Spleen (tissue), 11 donors: ENCODE data around the gene IL19. TPM values are rescaled to one million over a fixed set of nuclear protein-coding genes. Genes with fewer than 3 reads are reported as not detected.

Experiments used
- DNase-seq: peaks from one replicate; pipeline ENCODE4 v3.0.0-alpha.2; 2020
- H3K27ac ChIP-seq, 8 donors: fragments of 200-600 bp; sonication (generic) in 7 of 8; 1 replicate in 4 of 8; 2 replicates in 4 of 8; pipeline versions ENCODE4 v1.5.0 to v1.8.0; 2016 to 2021; ENCODE audit warnings: inconsistent platforms in 4 of 8, mild to moderate bottlenecking in 4 of 8, moderate library complexity in 1 of 8
- H3K27me3 ChIP-seq, 7 donors: fragments of 200-600 bp; sonication (generic) in 6 of 7; replicated peaks in 1 of 7; 1 replicate in 4 of 7; 2 replicates in 3 of 7; pipeline versions ENCODE4 v1.5.0 to v1.8.0; 2016 to 2021; ENCODE audit warnings: inconsistent platforms in 3 of 7, mild to moderate bottlenecking in 1 of 7
- H3K36me3 ChIP-seq, 6 donors: fragments of 200-600 bp; sonication (generic) in 5 of 6; 1 replicate in 4 of 6; 2 replicates in 2 of 6; pipeline versions ENCODE4 v1.5.0 to v1.8.0; 2016 to 2021; ENCODE audit warnings: inconsistent platforms in 2 of 6
- H3K4me1 ChIP-seq, 6 donors: fragments of 200-600 bp; sonication (generic) in 5 of 6; 1 replicate in 3 of 6; 2 replicates in 3 of 6; pipeline versions ENCODE4 v1.5.0 to v1.8.0; 2016 to 2021; ENCODE audit warnings: inconsistent platforms in 3 of 6
- H3K4me3 ChIP-seq, 8 donors: fragments of 200-600 bp; sonication (generic) in 7 of 8; 1 replicate in 4 of 8; 2 replicates in 4 of 8; pipeline versions ENCODE4 v1.5.0 to v1.8.0; 2016 to 2021; ENCODE audit warnings: inconsistent platforms in 4 of 8, mild to moderate bottlenecking in 4 of 8, moderate library complexity in 2 of 8
- H3K9me3 ChIP-seq, 8 donors: fragments of 200-600 bp; sonication (generic) in 7 of 8; 1 replicate in 4 of 8; 2 replicates in 4 of 8; pipeline versions ENCODE4 v1.5.0 to v1.8.0; 2016 to 2021; ENCODE audit warnings: inconsistent platforms in 4 of 8
- CTCF ChIP-seq, 11 experiments: fragments of 200-600 bp in 7 of 11; fragments of 450-650 bp in 4 of 11; sonication (generic) in 4 of 11; IDR thresholded peaks in 8 of 11; conservative IDR thresholded peaks in 3 of 11; 1 replicate in 7 of 11; 2 replicates in 4 of 11; pipeline versions ENCODE4 v1.4.0 to v1.8.0; 2016 to 2021; ENCODE audit warnings: antibody characterized with exemption in 11 of 11, inconsistent platforms in 4 of 11, mild to moderate bottlenecking in 1 of 11
- POLR2A ChIP-seq, 3 donors: fragments of 450-650 bp; IDR thresholded peaks; one replicate each; pipeline ENCODE4 v1.5.1; 2017; ENCODE audit warnings: antibody characterized with exemption in 3 of 3, mild to moderate bottlenecking in 1 of 3
- POLR2AphosphoS5 ChIP-seq, 3 donors: sonication (generic); formaldehyde crosslinking; IDR thresholded peaks; one replicate each; pipeline ENCODE4 v1.5.1; 2017; ENCODE audit warnings: antibody characterized with exemption in 3 of 3
- WGBS, 5 donors: extraction: QIAGEN DNeasy Blood & Tissue Kit in 3 of 5; methylation state at CpG; one replicate each; pipeline versions ENCODE4 v1.1.5 to v1.1.7; 2013 to 2018; 5-methylcytosine and 5-hydroxymethylcytosine counted together
- intact Hi-C: fragments of 100-400 bp; cut with DNase I; formaldehyde crosslinking; loops from one replicate; pipeline ENCODE4 v1.15.0; 2023; ENCODE audit warnings: low total_unique reads
- polyA plus RNA-seq, 3 donors: library from polyadenylated mRNA; stranded (reverse); fragments of 200-250 nt; gene quantifications; one replicate each; pipeline ENCODE4 v1.2.1, GENCODE V29; 2013
- total RNA-seq, 7 donors: library from RNA; depleted of rRNA in 3 of 7; stranded (reverse); fragments of >200 nt in 3 of 7; fragmentation: NEBNext Ultra II Directional in 4 of 7; extraction: Animal tissue kit (Norgen Biotek cat#: 25700) in 4 of 7; gene quantifications; one replicate each; pipeline versions ENCODE4 v1.1.0 to v1.2.1, GENCODE V29; 2016 to 2021
- donor health status: healthy with polysubstance abuse.
- donor health status: DM: no; HTN: no; CAD: no; lungs with moderate emphysema.
- donor health status: DM: no; HTN: no; CAD: no.
- donor health status: Bipolar disorder and iron deficiency.
- donor health status: healthy.
- donor health status: DM: no; HTN: no; CAD: no.
- donor health status: DM: yes; HTN: yes; CAD: no.

IL19 gene
- total and polyA plus RNA-seq, 10 donors, result 0.09 to 2.2 (median 0.12) TPM; not detected in 7

GRCh38 chr1:206823727-206824126 is 53.2 kb downstream of the IL19 start:
- Histone ChIP-seq H3K27ac (peak overlapping the region in 4 of 8 donors; percentile 23 to 67 (median 49)), H3K4me1 (peaks cover under 1 to 43% (median 19%) of the 10 kb centered on the region in 6 donors), H3K9me3 (no peaks in the 10 kb centered on the region), H3K4me3 (no peak overlapping the region), H3K27me3 (no peaks in the 10 kb centered on the region), H3K36me3 (no peaks in the 10 kb centered on the region)
- DNase-seq, result no peak
- no peak for TF ChIP-seq CTCF (IDR thresholded peaks at IDR 0.05 in 8 of 11, conservative IDR thresholded peaks at IDR 0.05 in 3 of 11)
- no peak for TF ChIP-seq POLR2A (IDR thresholded peaks at IDR 0.05)
- TF ChIP-seq POLR2AphosphoS5 (IDR thresholded peaks at IDR 0.05), result no peak
- WGBS, 5 donors, result 65 to 79% (median 72%) methylated on average over 5 of the region's 5 CpGs
- intact Hi-C loops, result no loop called here

- no peak for DNase-seq
- intact Hi-C loops, result no loop called here
Observed at GRCh38 chr1:206824331-206824730, 53.8 kb downstream of the IL19 start.

GRCh38 chr1:206826394-206826793 is 55.8 kb downstream of the IL19 start:
- intact Hi-C loops, result no loop called here
- 45 to 70% (median 58%) methylated on average over 4 of the region's 4 CpGs for WGBS, 5 donors

More at GRCh38 chr1:206824331-206824730, 53.8 kb downstream of the IL19 start:
- no peaks in the 10 kb centered on the region for H3K9me3 ChIP-seq
- TF ChIP-seq POLR2A (IDR thresholded peaks at IDR 0.05) (no peak), POLR2AphosphoS5 (IDR thresholded peaks at IDR 0.05) (no peak), CTCF (IDR thresholded peaks at IDR 0.05 in 8 of 11, conservative IDR thresholded peaks at IDR 0.05 in 3 of 11) (no peak)
- no peaks in the 10 kb centered on the region for H3K27me3 ChIP-seq
- 48 to 55% (median 50%) methylated on average over 3 of the region's 3 CpGs for WGBS, 5 donors
- H3K4me1 ChIP-seq, result peaks cover 7 to 49% (median 25%) of the 10 kb centered on the region in 6 donors
- no peak overlapping the region for H3K4me3 ChIP-seq
- H3K36me3 ChIP-seq, result no peaks in the 10 kb centered on the region
- peak overlapping the region in 4 of 8 donors; percentile 23 to 67 (median 49) for H3K27ac ChIP-seq

GRCh38 chr1:206828061-206828460 is 57.5 kb downstream of the IL19 start:
- Histone ChIP-seq H3K4me3 (no peak overlapping the region), H3K9me3 (no peaks in the 10 kb centered on the region), H3K36me3 (no peaks in the 10 kb centered on the region), H3K4me1 (peaks cover 17 to 77% (median 46%) of the 10 kb centered on the region in 6 donors), H3K27ac (no peak overlapping the region), H3K27me3 (no peaks in the 10 kb centered on the region)
- no peak for TF ChIP-seq CTCF (IDR thresholded peaks at IDR 0.05 in 8 of 11, conservative IDR thresholded peaks at IDR 0.05 in 3 of 11)
- no peak for TF ChIP-seq POLR2AphosphoS5 (IDR thresholded peaks at IDR 0.05)
- TF ChIP-seq POLR2A (IDR thresholded peaks at IDR 0.05), result no peak
- DNase-seq, result no peak
- WGBS, 5 donors, result 75 to 96% (median 91%) methylated on average over 1 of the region's 1 CpG
- intact Hi-C loops, result no loop called here

More at GRCh38 chr1:206826394-206826793, 55.8 kb downstream of the IL19 start:
- Histone ChIP-seq H3K27ac (no peak overlapping the region), H3K4me3 (no peak overlapping the region), H3K9me3 (no peaks in the 10 kb centered on the region), H3K4me1 (peaks cover 14 to 61% (median 35%) of the 10 kb centered on the region in 6 donors), H3K27me3 (no peaks in the 10 kb centered on the region), H3K36me3 (no peaks in the 10 kb centered on the region)
- no peak for TF ChIP-seq CTCF (IDR thresholded peaks at IDR 0.05 in 8 of 11, conservative IDR thresholded peaks at IDR 0.05 in 3 of 11)
- TF ChIP-seq POLR2A (IDR thresholded peaks at IDR 0.05), result no peak
- no peak for TF ChIP-seq POLR2AphosphoS5 (IDR thresholded peaks at IDR 0.05)
- no peak for DNase-seq
